Trophoblast cell (in vitro differentiated cells and primary cell): ENCODE results near the gene CACNA2D3.

ENCODE experiments used
- DNase-seq, 2 donors: peaks; one replicate each; pipeline ENCODE4 v3.0.0-alpha.2; 2016
- H2AFZ ChIP-seq: 2 replicates; pipeline ENCODE4 v1.6.1; 2013; ENCODE audit warnings: low read length, moderate library complexity, mild to moderate bottlenecking; ENCODE audit not compliant: insufficient read depth, poor library complexity
- H2AK5ac ChIP-seq: 2 replicates; pipeline ENCODE4 v1.6.1; 2013; ENCODE audit warnings: mild to moderate bottlenecking, low read length
- H2BK120ac ChIP-seq: 2 replicates; pipeline ENCODE4 v1.6.1; 2013; ENCODE audit warnings: low read length, mild to moderate bottlenecking, moderate library complexity; ENCODE audit not compliant: insufficient read depth, poor library complexity
- H2BK12ac ChIP-seq: 2 replicates; pipeline ENCODE4 v1.6.1; 2013; ENCODE audit warnings: mild to moderate bottlenecking, low read length, moderate library complexity
- H2BK5ac ChIP-seq: 2 replicates; pipeline ENCODE4 v1.6.1; 2013; ENCODE audit warnings: low read length, low read depth, moderate library complexity, mild to moderate bottlenecking; ENCODE audit not compliant: poor library complexity
- H3K14ac ChIP-seq: 2 replicates; pipeline ENCODE4 v1.6.1; 2013; ENCODE audit warnings: mild to moderate bottlenecking, low read length
- H3K18ac ChIP-seq: 2 replicates; pipeline ENCODE4 v1.6.1; 2013; ENCODE audit warnings: mild to moderate bottlenecking, low read length
- H3K23ac ChIP-seq: 2 replicates; pipeline ENCODE4 v1.6.1; 2013; ENCODE audit warnings: low read length
- H3K27ac ChIP-seq: 2 replicates; pipeline ENCODE4 v1.5.1; 2013; ENCODE audit warnings: low read depth, mild to moderate bottlenecking, inconsistent platforms, low read length, moderate library complexity
- H3K27me3 ChIP-seq: 2 replicates; pipeline ENCODE4 v1.6.1; 2013; ENCODE audit warnings: inconsistent platforms, mild to moderate bottlenecking, low read length, moderate library complexity; ENCODE audit not compliant: insufficient read depth
- H3K36me3 ChIP-seq, 2 experiments: 1 replicate in 1 of 2; 2 replicates in 1 of 2; pipeline ENCODE4 v1.6.1; 2013; ENCODE audit warnings: low read length in 2 of 2, mild to moderate bottlenecking in 2 of 2, moderate library complexity in 1 of 2; ENCODE audit not compliant: insufficient read depth in 2 of 2, control insufficient read depth in 1 of 2
- H3K4ac ChIP-seq: 2 replicates; pipeline ENCODE4 v1.6.1; 2013; ENCODE audit warnings: low read depth, mild to moderate bottlenecking, low read length, moderate library complexity
- H3K4me1 ChIP-seq, 2 experiments: 1 replicate in 1 of 2; 2 replicates in 1 of 2; pipeline ENCODE4 v1.6.1; 2013; ENCODE audit warnings: low read length in 2 of 2, mild to moderate bottlenecking in 2 of 2, moderate library complexity in 1 of 2; ENCODE audit not compliant: insufficient read depth in 2 of 2, control insufficient read depth in 1 of 2
- H3K4me2 ChIP-seq: 2 replicates; pipeline ENCODE4 v1.6.1; 2013; ENCODE audit warnings: inconsistent platforms, mild to moderate bottlenecking, low read length, moderate library complexity
- H3K4me3 ChIP-seq: 2 replicates; pipeline ENCODE4 v1.5.1; 2013; ENCODE audit warnings: mild to moderate bottlenecking, low read depth, low read length, inconsistent platforms
- H3K79me1 ChIP-seq: one replicate; pipeline ENCODE4 v1.6.1; 2013; ENCODE audit warnings: low read length
- H3K79me2 ChIP-seq: 2 replicates; pipeline ENCODE4 v1.6.1; 2013; ENCODE audit warnings: low read length, mild to moderate bottlenecking; ENCODE audit not compliant: control insufficient read depth, insufficient read depth, poor library complexity
- H3K9ac ChIP-seq: 2 replicates; pipeline ENCODE4 v1.6.1; 2013; ENCODE audit warnings: mild to moderate bottlenecking, low read length
- H3K9me3 ChIP-seq: 2 replicates; pipeline ENCODE4 v1.6.1; 2013; ENCODE audit warnings: low read depth, mild to moderate bottlenecking, control low read depth, inconsistent platforms, low read length; ENCODE audit not compliant: insufficient read depth
- H4K12ac ChIP-seq: 2 replicates; pipeline ENCODE4 v1.6.1; 2013; ENCODE audit warnings: low read depth, mild to moderate bottlenecking, low read length, moderate library complexity
- H4K8ac ChIP-seq: 2 replicates; pipeline ENCODE4 v1.6.1; 2013; ENCODE audit warnings: low read depth, mild to moderate bottlenecking, low read length, moderate library complexity
- H4K91ac ChIP-seq: one replicate; pipeline ENCODE4 v1.6.1; 2013; ENCODE audit warnings: low read depth, mild to moderate bottlenecking, low read length, moderate library complexity
- WGBS: extraction: QIAGEN DNeasy Blood & Tissue Kit; methylation state at CpG from one replicate; pipeline ENCODE4 v1.1.7; 2013; ENCODE audit warnings: missing lambda C conversion rate; ENCODE audit not compliant: insufficient read length, insufficient coverage; ENCODE audit errors: extremely low coverage; 5-methylcytosine and 5-hydroxymethylcytosine counted together

Gene CACNA2D3

GRCh38 chr3:54918516-54918915 lies 796.2 kb downstream of the CACNA2D3 start:
- no peak for DNase-seq
- Histone ChIP-seq H3K79me2 (peaks cover 2% of the 10 kb centered on the region), H2BK5ac (no peak overlapping the region), H3K36me3 (no peaks in the 10 kb centered on the region), H2AFZ (peak overlapping the region; percentile 19), H3K18ac (no peak overlapping the region), H3K14ac (no peak overlapping the region), H3K27me3 (no peaks in the 10 kb centered on the region), H4K91ac (peak overlapping the region; percentile 33), H3K9ac (no peak overlapping the region), H2AK5ac (no peak overlapping the region), H3K9me3 (peaks cover 4% of the 10 kb centered on the region), H3K4ac (no peak overlapping the region), H4K12ac (no peak overlapping the region), H3K79me1 (no peaks in the 10 kb centered on the region), H2BK12ac (no peak overlapping the region), H4K8ac (no peak overlapping the region), H3K23ac (no peak overlapping the region), H2BK120ac (no peak overlapping the region), H3K27ac (no peak overlapping the region), H3K4me2 (no peak overlapping the region), H3K4me1 (peaks cover 0 to 2% of the 10 kb centered on the region in 2 experiments), H3K4me3 (no peak overlapping the region)
- no CpG with 5 or more reads among the region's 12 CpGs for WGBS

GRCh38 chr3:54928046-54928770 lies 805.9 kb downstream of the CACNA2D3 start, which contains the start of gene LRTM1:
TSS of gene LRTM1 (minus strand) at chr3:54928059. CDS start at chr3:54927911, 148 bp downstream.
- Histone ChIP-seq H2BK12ac (no peak within 1 kb of the TSS), H3K4ac (no peak within 1 kb of the TSS), H3K18ac (no peak within 1 kb of the TSS), H2BK120ac (no peak within 1 kb of the TSS), H3K9ac (no peak within 1 kb of the TSS), H3K23ac (no peak within 1 kb of the TSS), H3K79me1 (no peaks in the 10 kb centered on the region), H3K27ac (no peak within 1 kb of the TSS), H2AK5ac (no peak within 1 kb of the TSS), H2AFZ (no peak within 1 kb of the TSS), H3K27me3 (no peaks in the 10 kb centered on the region), H3K14ac (no peak within 1 kb of the TSS), H3K4me2 (no peak within 1 kb of the TSS), H3K4me3 (no peak within 1 kb of the TSS), H4K91ac (no peak within 1 kb of the TSS), H3K4me1 (peaks cover 0 to 5% of the 10 kb centered on the region in 2 experiments), H3K9me3 (no peaks in the 10 kb centered on the region), H2BK5ac (no peak within 1 kb of the TSS), H4K12ac (no peak within 1 kb of the TSS), H3K36me3 (no peaks in the 10 kb centered on the region), H4K8ac (no peak within 1 kb of the TSS), H3K79me2 (no peaks in the 10 kb centered on the region)
- WGBS: no CpG with 5 or more reads among the region's 14 CpGs
- DNase-seq: no peak

GRCh38 chr3:54931182-54931581 lies 808.8 kb downstream of the CACNA2D3 start:
- Histone ChIP-seq H3K27ac (no peak overlapping the region), H3K27me3 (no peaks in the 10 kb centered on the region), H4K91ac (no peak overlapping the region), H3K9me3 (no peaks in the 10 kb centered on the region), H4K8ac (no peak overlapping the region), H2BK5ac (no peak overlapping the region), H2AFZ (no peak overlapping the region), H2AK5ac (no peak overlapping the region), H3K9ac (peak overlapping the region; percentile 59), H3K18ac (no peak overlapping the region), H3K23ac (no peak overlapping the region), H3K79me1 (no peaks in the 10 kb centered on the region), H3K4me3 (no peak overlapping the region), H3K79me2 (no peaks in the 10 kb centered on the region), H3K36me3 (no peaks in the 10 kb centered on the region), H3K4ac (no peak overlapping the region), H2BK12ac (no peak overlapping the region), H2BK120ac (no peak overlapping the region), H3K14ac (no peak overlapping the region), H3K4me2 (no peak overlapping the region), H4K12ac (no peak overlapping the region), H3K4me1 (no peaks in the 10 kb centered on the region)
- no peak for DNase-seq
- no CpG with 5 or more reads among the region's 4 CpGs for WGBS

- Histone ChIP-seq H3K27ac (no peak overlapping the region), H3K4me2 (no peak overlapping the region), H3K4ac (no peak overlapping the region), H3K4me3 (no peak overlapping the region), H3K23ac (no peak overlapping the region), H3K14ac (no peak overlapping the region), H3K4me1 (no peaks in the 10 kb centered on the region), H4K12ac (no peak overlapping the region), H2AFZ (no peak overlapping the region), H3K36me3 (no peaks in the 10 kb centered on the region), H3K27me3 (no peaks in the 10 kb centered on the region), H2AK5ac (no peak overlapping the region), H3K18ac (no peak overlapping the region), H3K9me3 (no peaks in the 10 kb centered on the region), H3K9ac (no peak overlapping the region), H3K79me1 (no peaks in the 10 kb centered on the region), H2BK120ac (no peak overlapping the region), H4K8ac (no peak overlapping the region), H3K79me2 (no peaks in the 10 kb centered on the region), H2BK12ac (no peak overlapping the region), H2BK5ac (no peak overlapping the region), H4K91ac (no peak overlapping the region)
- DNase-seq: no peak
- no CpG with 5 or more reads among the region's 4 CpGs for WGBS
Measured at GRCh38 chr3:54932606-54933005, 810.3 kb downstream of the CACNA2D3 start.
